Measurements from ENCODE around the gene ZBED5.
"Not testable (repeated sequence)": the region's sequence is repeated elsewhere in the genome, so short reads cannot be mapped to it uniquely, and the experiment has no call there.

Gene ZBED5

DNA sequence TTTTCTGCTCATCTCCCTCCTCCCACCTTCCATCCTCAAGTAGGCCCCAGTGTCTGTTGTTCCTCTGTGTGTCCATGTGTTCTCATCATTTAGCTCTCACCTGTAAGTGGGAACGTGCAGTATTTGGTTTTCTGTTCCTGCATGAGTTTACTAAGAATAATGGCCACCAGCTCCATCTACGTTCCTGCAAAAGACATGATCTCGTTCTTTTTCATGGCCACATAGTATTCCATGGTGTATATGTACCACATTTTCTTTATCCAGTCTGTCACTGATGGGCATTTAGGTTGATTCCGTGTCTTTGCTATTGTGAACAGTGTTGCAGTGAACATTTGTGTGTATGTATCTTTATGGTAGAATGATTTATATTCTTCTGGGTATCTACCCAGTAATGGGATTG, 21.0 kb downstream of the ZBED5 start:
- not testable (repeated sequence) for DNase-seq

DNA sequence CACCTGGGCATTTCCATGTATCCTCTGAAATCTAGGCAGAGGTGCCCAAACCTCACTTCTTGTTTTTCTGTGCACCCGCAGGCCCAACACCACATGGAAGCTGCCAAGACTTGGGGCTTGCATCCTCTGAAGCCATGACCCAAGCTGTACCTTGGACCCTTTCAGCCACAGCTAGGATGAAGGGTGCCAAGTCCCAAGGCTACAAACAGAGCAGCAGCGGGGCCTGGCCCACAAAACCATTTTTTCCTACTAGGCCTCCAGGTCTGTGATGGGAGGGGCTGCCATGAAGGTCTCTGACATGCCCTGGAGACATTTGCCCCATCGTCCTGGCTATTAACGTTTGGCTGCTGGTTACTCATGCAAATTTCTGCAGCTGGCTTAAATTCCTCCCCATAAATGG, 28.7 kb downstream of the ZBED5 start:
- no peak for DNase-seq

DNA sequence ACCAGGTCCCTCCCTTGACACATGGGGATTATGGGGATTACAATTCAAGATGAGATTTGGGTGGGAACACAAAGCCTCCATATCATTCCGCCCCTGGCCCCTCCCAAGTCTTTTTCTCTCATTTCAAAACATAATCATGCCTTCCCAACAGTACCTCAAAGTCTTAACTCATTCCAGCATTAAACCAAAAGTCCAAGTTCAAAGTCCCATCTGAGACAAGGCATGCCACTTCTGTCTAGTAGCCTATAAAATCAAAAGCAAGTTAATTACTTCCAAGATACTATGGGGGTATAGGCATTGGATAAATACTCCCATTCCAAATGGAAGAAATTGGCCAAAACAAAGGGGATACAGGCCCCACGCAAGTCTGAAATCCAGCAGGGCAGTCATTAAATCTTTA, 29.5 kb downstream of the ZBED5 start:
- no peak for DNase-seq

DNA sequence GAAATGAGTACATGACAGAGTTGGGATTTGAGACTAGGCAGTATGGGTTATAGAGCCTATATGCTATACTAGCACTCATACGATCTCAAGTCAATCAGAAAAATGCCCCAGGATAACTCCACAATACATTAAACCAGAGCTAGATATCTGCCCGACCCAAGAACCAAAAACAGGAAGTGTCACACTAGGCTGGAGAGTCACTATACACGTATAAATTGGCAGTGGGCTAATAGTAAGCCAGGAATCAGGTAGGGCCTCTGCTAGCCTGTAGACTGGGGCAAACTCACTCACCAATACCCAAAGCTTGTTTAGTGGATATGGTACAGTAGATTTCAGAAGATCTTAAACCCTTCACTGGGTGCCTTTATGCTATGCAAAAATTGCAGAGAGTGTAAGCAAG, 33.0 kb downstream of the ZBED5 start:
- no peak for DNase-seq

DNA sequence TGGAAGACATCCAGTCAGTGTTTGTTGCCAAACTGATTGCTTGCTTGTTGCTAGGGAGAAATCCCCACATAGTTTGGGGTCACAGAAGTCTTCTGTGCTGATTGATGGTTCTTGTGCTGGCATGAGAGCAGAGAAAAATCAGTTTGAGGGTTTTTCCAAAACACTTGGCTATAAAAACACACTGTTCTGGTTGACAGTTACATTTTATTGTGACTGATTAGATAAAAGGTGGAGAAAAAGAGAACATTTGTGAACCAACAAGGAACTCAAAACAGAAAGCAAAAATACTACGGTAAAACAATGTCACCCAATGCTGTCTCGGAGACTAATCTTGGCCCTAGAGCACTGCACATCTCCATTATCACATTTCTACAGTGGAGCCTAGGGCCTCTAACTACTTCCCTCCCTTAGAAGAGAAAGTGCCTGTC, 34.7 kb downstream of the ZBED5 start:
- DNase-seq = no peak

DNA sequence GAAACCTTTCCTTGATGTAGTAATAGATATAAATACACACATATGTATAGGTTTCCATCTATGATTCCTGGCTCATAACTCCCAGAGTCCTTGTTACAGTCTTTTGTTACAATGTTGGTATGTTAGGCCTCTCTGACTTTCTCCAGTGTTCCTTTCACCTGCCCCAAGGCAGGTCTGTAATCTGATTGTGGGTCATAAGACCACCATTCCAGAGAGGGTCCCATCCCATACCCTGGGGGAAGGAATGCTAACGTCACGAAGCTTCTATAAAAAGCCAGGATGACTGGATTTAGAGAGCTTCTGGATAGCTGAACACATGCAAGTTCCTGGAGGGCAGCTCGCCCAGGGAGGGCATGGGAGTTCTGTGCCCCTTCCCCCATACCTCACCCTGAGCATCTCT, 35.4 kb downstream of the ZBED5 start:
- not testable (repeated sequence) for DNase-seq

DNA sequence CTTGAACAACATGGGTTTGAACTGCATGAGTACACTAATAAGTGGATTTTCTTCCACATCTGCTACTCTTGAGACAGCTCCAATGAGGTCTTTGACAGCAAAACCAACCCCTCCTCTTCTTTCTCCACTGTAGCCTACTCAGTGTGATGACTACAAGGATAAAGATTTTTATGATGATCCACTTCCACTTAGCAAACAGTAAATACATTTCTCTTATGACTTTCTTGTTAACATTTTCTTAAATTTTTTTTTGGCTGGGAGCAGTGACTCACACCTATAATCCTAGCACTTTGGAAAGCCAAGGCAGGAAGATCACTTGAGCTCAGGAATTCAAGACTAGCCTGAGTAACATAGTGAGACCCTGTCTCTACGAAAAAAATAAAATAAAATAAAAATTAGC, 39.3 kb downstream of the ZBED5 start:
- no peak for DNase-seq

DNA sequence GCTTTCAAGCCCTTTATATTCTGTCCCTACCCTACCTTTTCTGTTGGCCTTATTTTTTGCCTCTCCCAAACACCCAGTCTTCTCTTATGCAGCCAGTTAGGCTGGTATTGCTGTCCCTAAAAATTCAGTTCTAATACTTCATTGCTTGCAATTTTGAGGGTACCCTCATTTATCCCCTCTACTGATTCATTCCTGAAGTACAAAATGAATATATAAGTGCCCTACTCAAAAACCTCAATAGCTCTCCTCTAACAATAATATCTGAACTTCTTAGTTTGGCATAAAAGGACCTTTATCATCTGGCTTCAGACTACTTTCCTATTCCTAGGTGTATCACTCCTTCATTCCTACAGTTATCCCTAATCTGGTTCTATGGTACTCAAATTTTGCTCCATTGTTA, 43.9 kb downstream of the ZBED5 start:
- no peak for DNase-seq

DNA sequence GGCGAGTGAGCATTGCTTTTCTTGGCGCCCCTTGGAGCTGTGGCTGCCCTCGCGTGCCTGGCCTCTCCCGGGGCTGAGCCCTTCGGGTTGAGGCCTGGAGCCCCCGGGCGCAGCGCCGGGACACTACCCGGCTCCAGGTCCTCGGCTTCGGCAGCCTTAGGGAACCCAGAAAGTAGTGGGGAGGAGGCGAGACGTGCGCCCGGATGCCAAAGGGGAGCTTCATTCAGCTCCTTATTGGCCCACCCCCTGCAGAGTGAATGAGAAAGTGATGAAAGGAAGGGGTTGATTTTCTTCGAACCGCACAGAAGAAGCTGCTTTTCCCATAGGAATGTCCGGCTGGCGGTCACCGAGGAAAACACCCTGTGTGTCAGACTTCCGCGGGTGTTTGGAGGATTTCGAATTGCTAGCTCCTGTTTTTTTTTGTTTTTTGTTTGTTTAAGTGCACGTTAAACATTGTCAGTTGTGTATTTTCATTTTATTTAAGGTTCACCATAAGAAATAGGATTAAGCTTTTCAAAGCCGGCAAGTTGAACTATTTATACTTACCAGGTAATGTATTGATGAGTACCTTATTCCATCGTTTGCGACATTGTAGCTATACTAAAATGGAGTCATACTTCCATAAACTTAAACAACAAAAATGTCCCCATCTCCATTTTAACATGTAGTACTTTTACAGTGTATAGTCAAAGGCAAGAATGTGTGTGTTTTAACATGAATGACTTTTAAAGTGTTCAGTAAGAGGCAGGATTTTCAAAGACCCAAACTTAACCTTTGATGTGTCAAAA, 48.3 kb downstream of the ZBED5 start:
- no peak for DNase-seq

DNA sequence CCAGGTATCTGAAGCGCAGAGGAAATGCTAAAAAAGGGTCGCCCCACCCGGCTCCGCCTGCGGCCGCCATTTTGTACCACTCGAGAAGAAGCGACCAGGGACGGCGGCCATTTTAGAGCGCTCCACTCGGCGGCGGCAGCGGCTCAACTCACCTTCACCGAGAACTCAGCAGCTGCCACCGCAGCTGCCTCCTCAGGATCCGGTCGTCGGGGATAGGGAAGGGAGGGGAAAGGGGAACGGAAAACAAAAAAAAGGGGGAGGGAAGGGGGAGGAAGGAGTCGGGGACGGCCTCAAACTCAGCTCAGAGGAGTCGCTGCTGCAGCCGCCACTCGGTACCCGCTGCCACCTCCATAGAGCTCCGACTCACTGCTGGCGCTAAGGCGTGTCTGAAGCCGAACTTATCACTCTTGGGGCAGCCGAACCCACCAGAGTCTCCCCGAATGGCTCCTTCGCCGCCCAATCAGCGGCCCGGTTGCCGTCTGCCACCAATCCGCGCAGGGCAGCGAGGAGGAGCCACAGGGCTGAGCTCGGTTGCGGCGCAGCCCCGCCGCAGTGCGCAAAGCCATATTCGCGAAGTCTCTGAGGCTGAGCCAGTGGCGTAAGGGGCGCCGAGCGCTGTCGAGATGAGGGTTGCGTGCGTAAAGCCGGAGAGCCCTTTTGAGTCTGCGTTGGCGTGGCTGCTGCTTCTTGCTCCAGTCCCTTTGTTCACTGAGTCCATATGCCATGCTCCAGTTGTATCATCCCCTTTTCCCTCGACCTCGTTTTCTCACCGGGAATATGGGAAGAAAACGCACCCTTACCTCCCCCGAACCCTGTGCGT, 49.1 kb downstream of the ZBED5 start, which contains the start of gene EIF4G2:
Gene EIF4G2 (minus strand): TSS at position 374 of the 820 bp plus-strand sequence.
- DNase-seq = peak; percentile 99

DNA sequence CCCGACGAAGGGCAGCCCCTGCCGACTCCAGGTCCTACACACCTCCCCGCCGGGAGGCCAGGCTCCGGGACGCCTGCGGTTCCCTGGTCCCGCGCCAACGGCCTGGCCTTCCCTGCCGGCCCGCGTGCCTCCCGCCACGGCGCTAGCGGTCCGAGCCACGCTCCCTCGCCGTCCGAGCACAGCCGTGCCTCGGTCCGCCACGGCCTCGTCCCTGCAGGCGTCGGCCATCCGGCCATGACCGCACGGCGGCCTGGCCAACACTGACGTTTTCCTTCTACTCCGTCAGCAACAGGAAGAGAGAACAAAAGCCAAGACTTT, 49.7 kb downstream of the ZBED5 start:
- DNase-seq = no peak

DNA sequence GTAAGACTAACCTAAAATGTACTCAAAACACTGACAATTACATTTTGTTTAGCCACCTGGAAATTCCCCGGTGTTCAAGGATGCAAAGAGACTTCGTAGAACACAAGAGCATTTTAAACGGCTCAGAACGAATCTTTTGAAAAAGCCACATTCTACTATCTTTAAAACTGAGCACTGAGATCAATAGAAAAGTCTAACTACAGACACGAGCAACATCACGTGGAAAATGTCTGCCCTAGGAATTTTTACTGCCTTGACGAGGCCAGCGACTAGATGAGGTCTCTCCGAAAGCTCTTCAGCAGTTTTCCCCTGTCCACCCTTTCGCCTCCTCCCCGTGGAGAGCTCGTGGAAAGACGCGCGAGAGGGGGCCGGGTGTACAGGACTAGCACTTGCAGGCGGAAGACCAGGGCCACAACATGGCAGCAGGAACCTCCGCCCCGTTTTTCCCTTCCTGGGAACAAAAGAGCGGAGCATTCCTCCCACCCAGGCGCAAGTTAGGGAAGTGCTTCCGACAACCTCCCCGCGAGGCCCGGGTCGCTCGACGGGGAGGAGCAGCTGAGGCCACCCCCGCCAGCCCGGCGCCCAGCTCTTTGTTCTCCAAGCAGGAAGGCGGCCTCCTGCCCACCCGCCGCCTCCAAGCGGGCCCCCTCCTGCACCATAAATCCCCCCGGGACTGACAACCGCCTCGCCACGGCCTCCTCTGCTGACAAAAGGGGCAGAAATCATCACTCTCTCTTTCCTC, 50.2 kb downstream of the ZBED5 start:
- peak; percentile 60 for DNase-seq

DNA sequence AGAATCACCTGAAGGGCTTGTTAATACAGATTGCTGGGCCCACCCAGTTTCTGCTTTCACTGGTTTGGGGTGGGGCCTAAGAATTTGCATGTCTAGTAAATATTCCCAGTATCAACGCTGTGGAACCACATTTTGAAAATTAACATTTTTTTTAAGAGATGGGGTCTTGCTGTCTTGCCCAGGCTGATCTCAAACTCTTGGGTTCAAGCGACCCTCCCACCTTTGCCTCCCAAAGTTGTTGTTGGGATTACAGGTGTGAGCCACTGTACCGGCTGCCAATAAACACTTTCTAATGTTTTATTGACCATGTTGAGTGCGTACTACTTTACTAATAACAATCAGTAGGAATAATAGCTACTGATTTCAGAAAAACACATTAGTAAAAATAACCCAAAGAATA, 51.6 kb downstream of the ZBED5 start:
- DNase-seq = no peak

DNA sequence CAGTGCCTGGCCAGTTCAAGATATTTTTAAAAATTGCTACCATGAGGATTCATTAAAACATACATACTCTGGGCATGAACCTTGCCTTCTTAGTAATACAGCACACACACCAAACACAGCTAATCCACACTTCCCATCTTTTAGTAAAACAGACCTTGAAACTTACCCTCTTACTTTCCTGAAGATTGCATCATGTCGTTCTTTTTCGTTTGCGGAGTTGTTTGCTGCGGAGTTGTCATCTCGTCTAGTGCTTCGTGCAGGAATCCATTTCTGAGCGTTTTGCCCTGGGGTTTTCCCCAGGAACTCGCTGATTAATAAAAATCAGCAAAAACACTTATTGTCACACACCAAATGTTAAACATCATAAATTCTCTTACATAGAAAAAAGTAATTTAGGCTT, 52.1 kb downstream of the ZBED5 start:
- DNase-seq = no peak

DNA sequence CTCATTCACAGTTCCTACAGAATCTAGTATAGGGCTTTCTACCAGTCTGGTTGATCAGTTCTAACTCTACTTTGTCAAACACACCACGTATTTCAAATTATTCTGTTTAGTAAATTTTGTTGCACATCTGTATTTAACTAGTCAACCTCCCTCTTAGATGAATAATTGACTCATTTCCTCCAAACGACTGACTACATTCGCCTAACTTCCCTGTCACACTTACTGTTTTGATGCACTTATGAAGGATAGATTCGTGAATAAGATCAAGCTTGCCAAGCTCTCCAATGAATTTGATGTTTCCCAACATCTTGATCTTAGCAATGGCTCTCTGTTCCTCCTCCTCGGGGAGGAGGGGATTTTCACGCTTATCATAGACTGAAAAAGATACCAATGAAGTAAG, 54.2 kb downstream of the ZBED5 start:
- no peak for DNase-seq

All from activated T-cell treated with anti-CD3 and anti-CD28 coated beads, Interleukin-2, amount 50 U/mL, for 1 hour (primary cell).